GM18907 (cell line): Measurements from ENCODE around the gene APMAP.
"Not testable (repeated sequence)": the region's sequence is repeated elsewhere in the genome, so short reads cannot be mapped to it uniquely, and the experiment has no call there.

Experiments used
- ATAC-seq: cut with Tn5 transposase; IDR thresholded peaks from one replicate; pipeline ENCODE4 v1.9.1; 2021; ENCODE audit warnings: mild to moderate bottlenecking, moderate library complexity; ENCODE audit not compliant: unreplicated experiment

Gene APMAP

DNA sequence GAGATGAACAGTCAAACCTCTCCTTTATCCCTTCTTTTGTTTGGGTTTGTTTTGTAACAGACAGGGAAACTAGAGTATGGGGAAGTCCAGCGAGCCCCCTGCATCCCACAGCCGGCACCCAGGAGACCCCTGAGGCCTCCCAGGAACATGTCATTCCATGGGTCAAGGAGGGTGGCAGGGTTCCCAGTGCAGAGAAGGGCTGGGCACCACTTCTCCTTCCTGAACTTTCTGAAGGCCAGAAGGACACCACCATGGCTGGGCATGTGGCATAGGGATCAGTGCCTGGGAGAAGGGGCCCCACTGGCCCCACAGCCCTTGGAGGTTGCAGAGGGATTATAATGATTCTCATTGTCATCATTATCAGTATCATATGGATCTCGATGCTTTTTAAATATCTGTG is 57.4 kb downstream of the APMAP start:
- ATAC-seq, result no peak

DNA sequence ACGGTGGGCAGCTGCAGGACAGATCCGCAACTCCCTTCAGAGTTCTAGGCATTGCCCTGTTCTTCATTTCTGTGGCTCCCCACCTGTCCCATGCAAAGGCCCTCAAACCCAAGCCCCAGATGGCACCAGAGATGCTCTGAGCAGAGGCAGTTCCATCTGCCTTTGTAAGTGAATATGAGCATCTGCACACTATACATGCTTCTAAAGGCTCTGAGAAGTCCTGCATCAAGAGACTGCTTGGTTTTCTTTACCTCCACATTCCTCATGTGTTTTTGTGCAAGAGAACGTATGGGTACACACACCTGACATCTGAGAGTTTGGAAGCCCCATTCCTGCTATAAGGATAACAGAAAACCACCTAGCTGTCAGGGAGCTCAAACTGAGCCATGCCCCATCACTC is 57.8 kb downstream of the APMAP start:
- ATAC-seq, result no peak

DNA sequence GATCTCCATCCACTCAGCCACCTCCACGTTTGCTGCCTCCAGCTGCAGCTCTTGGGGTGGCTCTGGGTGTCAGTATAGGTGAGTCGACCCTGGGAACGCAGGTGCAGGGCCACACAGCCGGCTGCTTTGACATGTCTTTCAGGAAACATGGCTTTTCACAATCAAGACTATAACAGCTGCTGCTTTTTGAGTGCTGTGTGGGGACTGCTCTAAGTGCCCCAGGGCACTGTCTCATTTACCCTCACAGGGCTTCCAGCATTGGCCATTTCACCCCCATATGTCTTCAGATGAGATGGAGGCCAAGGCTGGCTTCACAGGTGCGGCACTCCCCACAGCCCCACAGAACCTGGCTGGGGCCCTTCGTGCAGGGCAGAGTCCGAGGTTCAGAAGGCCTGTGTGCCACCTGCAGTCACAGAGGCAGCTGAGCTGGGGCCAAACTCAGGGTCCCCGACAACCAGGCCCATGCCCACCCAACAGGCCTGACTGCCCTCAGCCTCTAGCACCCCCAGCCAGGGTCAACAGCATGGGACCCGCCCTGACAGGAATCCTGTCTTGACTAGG is 58.4 kb downstream of the APMAP start:
- no peak for ATAC-seq

DNA sequence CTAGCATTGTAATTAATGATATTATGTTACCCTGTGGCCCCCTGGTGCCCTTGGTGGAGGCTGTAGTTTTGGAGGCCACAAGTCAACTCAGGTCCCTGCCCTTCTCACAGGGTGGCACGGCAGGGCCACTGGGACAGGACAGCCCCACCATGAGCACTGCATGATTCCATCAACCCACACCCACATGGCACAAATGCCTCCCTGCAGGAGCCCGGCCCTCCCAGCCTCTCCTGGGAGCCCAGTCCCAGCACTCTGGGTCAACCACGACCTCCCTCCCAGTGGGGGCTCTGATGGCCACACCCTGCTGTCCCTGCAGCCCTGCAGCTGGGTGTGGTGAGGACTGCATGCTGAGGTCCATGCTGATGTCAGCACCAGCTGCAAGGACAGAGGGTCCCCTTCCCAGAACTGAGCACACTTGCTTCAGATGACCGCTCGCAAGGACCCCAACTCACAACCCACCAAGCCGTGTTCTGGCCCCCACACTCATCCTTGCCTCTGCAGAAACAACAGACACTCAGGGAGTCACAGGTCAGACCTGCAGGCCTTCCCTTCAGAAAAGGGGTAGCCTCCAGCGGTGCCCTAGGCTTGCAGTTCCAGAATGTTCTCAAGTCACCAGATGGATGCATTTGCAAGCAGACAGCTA is 59.2 kb downstream of the APMAP start:
- no peak for ATAC-seq

DNA sequence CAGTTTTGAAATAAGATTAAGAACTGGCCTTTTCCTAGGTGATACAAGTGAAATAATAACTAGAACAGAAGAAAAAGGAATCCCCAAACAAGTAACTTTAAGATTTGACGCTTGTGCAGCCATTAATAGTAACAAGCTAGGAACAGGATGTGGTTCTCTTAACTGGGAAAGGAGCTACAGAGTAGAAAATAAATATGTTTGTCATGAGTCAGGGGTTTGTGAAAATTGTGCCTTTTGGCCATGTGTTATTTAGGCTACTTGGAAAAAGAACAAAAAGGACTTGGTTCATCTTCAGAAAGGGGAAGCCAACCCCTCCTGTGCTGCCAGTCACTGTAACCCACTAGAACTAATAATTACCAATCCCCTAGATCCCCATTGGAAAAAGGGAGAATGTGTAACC is 60.7 kb downstream of the APMAP start:
- not testable (repeated sequence) for ATAC-seq

DNA sequence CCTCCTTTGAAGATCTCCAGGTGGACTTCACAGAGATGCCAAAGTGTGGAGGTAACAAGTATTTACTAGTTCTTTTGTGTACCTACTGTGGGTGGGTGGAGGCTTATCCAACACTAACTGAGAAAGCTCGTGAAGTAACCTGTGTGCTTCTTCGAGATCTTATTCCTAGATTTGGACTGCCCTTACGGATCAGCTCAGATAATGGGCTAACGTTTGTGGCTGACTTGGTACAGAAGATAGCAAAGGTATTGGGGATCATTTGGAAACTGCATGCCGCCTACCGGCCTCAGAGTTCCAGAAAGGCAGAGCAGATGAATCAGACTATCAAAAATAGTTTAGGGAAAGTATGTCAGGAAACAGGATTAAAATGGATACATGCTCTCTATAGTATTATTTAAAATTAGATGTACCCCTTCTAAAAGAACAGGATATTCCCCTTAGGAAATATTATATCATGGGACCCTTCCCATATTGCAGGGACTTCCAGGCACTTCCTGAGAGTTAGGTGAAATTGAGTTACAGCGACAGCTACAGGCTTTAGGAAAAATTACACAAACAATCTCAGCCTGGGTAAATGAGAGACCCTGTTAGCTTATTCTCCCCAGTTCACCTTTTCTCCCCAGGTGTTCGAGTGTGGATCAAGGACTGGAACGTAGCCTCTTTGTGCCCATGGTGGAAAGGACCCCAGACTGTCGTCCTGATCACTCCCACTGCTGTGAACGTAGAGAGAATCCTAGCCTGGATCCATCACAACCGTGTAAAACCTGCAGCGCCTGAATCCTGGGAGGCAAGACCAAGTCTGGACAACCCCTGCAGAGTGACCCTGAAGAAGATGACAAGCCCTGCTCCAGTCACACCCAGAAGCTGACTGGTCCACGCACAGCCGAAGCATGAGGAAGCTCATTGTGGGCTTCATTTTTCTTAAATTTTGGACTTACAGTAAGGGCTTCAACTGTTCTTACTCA is 61.5 kb downstream of the APMAP start:
- ATAC-seq, result not testable (repeated sequence)

DNA sequence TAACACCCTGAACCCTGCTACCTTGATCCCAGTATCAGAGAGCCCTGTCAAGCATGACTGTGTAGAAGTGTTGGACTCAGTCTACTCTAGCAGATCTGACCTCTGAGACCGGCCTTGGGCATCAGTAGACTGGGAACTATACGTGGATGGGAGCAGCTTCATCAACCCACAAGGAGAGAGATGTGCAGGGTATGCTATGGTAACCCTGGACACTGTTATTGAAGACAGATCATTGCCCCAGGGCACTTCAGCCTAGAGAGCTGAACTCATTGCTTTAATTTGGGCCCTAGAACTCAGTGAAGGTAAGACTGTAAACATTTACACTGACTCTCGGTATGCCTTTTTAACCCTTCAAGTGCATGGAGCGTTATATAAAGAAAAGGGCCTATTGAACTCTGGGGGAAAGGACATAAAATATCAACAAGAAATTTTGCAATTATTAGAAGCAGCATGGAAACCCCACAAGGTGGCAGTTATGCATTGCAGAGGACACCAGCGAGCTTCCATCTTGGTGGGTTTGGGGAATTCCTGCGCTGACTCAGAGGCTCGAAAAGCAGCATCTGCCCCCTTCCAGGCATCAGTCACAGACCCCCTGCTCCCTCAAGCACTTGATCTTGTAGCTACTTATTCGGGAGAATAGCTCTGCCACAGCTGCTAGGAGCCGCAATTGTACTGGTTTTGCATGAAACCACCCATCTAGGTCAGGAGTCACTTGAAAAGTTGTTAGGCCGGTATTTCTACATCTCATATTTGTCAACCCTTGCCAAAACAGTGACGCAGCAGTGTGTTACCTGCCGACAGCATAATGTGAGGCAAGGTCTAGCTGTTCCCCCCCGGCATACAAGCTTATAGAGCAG is 62.5 kb downstream of the APMAP start:
- not testable (repeated sequence) for ATAC-seq

DNA sequence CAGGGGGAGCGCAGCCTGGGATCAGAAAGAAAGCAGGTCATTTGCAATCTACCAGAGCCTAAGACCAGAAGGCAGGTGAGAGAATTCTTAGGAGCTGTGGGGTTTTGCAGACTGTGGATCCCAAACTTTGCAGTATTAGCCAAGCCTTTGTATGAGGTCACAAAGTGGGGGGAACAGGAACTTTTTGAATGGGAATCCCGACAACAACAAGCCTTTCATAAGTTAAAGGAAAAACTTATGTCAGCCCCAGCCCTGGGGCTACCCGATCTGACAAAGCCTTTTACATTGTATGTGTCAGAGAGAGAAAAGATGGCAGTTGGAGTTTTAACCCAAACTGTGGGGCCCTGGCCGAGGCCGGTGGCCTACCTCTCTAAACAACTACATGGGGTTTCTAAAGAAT is 63.3 kb downstream of the APMAP start:
- ATAC-seq, result not testable (repeated sequence)

DNA sequence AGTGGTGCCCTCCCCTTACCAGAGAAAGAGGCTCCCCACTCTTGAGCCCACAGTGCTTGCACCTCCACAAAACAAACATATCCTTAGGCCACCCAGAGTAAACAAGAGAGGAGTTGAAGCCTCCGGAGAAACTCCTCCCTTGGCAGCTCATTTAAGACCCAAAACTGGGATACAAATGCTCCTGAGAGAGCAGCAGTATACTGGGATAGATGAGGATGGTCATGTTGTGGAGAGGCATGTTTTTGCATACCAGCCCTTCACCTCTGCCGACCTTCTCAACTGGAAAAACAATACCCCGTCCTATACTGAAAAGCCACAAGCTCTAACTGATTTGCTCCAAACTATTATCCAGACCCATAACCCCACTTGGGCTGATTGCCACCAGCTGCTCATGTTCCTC is 71.8 kb downstream of the APMAP start:
- ATAC-seq, result not testable (repeated sequence)

DNA sequence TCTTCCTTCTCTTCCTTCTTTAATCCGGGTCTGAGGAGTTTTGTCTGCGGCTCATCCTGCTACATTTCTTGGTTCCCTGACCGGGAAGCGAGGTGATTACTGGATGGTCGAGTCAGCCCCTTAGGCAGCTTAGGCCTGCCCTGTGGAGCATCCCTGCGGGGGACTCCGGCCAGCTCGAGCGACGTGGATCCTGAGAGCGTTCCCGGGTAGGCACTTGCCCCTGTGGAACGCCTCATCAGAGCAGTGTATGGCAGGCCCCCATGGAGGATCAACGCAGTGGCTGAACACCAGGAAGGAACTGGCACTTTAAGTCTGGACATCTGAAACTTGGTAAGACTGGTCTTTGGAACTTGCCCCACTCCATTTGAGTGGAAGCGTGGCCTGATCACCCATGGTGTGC is 72.9 kb downstream of the APMAP start:
- ATAC-seq, result not testable (repeated sequence)

DNA sequence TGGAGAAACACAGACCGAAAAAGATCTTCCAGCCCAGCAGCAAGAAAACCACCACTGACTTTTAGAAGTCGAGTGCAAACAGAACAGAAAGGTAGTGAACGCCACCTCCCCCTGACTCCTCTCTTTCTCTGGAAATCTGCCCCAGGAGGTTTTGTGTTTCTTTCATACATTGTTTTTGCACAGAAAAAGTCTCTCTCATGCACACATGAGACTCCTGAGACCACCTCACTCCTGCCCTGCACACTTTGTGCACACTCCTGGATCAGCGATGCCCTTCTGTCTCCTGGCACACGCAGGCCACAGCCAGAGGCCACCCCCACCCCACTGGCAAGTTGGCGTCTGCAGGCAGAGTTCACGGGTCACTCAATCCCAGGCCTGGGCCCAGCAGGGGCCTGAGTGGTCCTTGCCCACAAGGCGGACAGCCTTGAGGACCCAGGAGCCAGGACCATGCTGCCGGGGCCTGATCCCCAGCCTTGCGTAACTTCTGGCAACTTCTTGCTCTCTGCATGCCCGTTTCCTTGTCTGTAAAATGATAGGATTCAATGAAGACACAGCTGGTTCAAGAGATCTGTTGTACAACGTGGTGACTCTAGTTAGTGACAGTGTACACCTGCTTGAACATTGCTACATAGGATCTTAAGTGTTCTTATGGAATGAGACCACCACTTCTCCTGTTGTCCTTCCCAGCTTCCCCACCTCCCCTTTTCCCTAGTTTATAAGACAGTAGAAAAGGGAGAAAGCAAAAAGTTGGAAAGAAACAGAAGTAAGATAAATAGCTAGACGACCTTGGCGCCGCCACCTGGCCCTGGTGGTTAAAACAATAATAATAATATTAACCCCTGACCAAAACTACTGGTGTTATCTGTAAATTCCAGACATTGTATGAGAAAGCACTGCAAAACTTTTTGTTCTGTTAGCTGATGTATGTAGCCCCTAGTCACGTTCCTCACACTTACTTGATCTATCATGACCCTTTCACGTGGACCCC is 73.7 kb downstream of the APMAP start:
- no peak for ATAC-seq

DNA sequence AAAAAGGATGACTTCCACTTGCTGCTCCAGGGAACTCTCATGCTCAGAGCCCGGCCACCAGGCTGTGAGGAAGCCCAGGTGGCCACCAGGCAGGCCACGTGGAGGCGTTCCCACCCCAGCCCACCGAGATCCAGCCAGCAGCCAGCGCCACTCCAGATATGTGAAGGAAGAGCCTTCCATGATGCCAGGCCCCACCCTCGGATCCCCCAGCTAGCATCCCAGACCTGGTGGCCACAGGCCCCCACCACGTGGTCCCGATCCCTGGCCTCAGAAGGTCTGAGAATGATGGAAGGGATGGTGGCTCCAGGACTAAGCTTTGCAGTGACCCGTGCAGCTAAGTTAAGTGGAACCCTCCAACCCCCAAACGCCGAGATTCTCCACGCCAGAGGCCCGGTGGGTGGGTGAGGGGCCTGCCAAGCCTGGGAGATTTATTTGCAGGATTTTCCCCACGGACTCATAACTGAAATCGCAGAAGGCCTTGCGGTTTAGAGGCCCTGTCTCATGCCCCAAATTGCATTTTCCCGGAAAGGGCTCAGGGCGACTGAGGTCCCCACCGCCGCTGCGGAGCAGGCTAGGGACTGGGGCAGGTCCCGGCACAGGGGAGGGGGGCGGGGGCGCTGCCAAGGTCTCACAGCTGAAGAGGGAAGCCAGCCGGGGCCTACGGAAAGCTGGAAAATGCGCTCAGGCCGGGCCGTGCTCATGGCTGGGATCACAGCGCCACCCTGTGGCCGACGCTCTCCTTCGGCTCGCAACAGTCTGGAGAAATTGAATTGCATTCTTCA is 74.6 kb downstream of the APMAP start:
- ATAC-seq, result no peak

DNA sequence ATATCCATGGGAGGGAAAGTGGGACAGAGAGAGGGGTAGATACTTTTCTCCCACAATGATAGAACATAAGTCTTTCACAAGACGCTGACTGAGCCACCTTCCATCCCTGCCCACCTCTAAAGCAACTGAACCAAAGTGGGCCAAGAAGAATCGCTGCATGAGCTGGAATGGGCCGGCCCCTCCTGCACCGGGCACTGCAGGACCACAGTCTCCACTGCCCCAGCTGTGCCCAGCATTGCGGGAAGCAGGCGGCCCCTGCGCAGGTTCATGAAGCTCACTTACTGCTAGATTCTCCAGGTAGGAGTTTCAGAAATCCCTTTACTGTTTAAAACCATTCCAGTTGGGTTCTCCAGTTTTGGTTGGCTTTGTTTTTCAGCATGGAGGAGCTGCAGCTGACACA is 75.5 kb downstream of the APMAP start:
- no peak for ATAC-seq

DNA sequence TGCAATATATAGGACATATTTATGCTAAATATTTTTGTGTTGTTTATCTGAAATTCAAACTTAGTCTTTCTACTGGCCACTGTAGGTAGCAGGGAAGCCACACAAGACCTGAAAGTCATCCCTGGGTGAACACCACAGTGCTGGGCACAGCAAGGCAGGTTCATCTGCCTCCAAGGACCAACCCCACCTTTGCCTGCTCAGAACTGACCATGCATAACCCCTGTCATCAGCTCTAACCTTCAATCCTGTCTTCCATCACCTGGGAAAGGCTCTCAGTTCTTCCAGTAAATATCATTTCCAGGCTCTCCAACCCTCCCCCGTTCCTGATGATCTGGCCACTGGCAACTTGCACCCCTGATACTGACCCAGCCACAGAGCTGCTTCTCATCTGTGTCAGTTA is 76.1 kb downstream of the APMAP start:
- ATAC-seq, result no peak

DNA sequence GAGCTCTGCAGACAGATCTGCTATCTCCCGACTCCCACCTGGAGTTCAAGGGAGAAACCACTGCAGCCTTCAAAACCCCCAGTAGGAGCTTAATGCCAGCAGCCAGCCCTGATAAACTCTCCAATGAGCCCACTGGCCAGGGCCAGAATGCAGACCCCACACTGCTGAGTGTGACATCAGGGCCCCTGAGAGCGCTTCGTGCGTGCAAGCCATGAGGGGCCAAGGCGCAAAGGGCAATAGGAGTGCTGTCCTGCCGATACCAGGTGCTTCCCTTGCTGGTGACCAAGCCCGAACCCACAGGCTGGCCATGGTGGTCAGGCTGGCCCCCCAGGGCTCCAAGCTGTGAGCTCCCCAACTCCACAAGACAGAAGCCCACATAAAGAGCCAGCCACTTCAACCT is 76.7 kb downstream of the APMAP start:
- ATAC-seq, result no peak

DNA sequence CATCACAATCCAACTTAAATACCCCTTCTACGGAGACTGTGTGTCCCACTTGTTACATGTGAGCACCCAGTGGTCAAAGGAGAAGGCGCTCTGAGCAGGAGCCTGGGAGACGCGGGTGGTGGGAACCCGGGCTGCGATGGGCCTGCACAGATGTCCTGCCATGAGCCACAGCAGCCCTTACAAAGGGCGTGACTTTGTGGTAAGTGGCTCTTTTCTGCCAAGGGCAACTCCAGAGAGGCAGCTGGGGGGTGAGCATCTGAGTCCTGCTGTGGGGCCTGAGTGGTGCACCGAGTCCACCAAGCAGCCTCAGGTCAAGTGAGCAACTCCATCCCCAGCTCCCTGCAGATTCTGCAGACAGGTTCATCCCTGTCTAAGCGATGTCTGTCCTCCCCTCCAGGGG is 77.1 kb downstream of the APMAP start:
- ATAC-seq, result no peak

DNA sequence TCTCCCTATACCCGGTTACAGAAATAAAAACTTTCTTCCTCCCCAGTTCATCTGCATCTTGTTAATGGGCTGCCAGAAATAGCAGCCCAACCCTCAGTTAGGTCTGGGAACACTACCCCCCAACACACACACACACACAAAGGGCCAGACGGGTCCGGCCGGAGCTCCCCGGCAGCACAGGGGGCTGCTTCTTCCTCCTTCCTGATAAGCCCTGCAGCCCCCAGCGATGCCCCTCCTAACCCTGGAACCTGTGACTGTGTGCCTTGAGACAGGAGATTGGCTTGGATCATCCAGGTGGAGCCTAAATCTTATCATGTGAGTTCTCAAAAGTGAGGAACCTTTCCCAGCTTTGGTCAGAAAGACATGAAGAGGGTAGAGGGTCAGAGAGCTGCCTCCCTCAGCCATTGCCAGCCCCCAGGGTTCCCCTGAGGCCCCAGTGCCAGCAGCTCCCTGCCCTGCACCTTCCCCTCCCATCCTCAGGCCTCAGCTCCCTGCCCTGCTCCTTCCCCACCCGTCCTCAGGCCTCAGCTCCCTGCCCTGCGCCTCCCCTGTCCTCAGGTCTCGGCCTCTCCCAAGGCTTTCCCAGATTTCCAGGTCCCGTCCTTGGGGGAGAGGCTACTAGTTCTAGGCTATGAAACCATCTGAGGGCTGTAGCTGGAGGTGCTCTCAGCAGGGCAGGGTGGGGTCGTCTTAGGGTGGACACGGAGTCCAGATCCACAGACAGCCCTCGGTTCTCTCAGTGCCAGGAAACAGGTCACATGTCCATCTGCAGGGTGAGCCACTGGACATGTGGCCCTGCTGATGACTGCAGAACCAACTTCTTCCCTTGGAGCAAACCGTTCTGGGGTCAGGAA is 77.9 kb downstream of the APMAP start:
- ATAC-seq, result no peak

DNA sequence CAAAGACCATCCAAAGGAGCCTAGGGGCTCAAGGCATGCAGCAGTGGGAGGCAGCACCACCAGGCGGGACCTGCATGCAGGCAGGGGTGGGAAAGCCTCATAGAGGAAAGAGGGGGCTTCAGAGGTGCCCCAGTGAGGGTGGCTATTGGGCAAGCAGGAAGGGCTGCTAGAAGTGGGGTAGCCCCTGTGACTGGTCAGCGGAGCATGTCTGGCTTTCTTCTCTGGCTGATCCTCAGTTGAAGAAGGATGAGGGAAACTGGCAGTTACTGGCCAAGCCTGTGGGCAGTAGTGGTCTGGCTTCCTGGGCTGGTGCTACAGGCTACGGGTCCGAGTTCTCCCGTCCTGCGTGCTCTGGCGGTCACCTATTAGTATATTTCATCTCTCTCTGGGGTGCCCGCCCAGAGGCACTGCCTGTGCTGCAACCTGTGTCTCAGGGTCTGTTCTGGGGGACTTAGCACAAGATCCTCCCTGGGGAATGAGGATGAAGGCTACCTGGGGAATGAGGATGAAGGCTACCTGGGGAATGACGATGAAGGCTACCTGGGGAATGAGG is 79.4 kb downstream of the APMAP start:
- no peak for ATAC-seq
